ENCODE data around the gene RXFP1. TPM values are rescaled to one million over a fixed set of nuclear protein-coding genes. Genes with fewer than 3 reads are reported as not detected.
"Not testable (repeated sequence)": the region's sequence is repeated elsewhere in the genome, so short reads cannot be mapped to it uniquely, and the experiment has no call there.

The RXFP1 gene
- total RNA-seq, 1 donor from 2014 or later: not detected

DNA sequence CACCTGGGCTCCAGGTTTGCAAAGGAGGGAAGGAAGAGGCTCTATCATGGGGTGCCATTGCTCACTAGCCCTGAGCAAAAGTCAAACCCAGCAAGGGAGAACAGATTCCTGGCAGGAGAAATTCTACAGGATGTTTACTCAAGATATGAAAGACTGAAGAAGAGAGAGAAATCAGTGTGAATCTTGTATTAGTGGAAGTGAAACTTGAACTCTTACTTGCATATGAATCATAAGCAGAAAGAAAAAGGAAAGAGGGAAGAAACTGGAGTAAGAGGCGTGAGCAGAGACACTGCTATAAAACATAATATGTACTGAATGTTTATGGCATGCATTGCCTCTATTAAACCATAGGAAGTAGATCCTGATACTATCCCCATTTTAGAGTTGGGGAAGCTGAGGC, 89.1 kb downstream of the RXFP1 start:
- no peak for DNase-seq (ENCODE audit: low read depth in 2 of 2)

DNA sequence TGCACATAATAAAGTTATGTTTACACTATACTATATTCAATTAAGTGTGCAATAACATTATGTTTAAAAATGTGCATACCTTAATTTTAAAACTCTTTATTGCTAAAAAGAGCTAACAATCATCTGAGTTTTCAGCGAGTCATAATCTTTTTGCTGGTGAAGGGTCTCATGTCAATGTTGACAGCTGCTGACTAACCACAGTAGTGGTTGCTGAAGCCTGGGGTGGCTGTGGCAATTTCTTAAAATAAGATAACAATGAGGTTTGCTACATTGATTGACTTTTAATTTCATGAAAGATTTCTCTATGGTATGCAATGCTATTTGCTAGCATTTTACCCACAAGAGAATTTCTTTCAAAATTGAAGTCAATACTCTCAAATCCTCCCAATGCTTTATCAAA, 91.4 kb downstream of the RXFP1 start:
- no peak for DNase-seq (ENCODE audit: low read depth in 2 of 2)

DNA sequence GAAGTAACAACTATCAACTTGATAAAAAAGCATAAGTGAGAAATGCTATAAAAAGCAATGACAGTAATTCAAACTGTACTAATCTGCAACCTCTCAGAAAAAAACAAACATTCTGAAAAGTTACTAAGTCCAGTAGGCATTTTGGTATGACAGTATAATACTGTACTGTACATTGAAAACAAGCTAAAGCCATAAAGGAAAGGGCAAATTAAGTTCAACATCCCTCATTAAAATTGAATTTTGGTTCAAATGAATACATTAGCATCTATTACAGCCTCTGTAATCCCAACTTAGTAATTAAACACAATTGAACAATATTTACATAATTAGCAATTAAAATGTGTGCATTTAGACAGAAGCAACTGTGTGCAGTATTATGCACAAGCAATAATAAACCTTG, 96.3 kb downstream of the RXFP1 start:
- DNase-seq (ENCODE audit: low read depth in 2 of 2): no peak

DNA sequence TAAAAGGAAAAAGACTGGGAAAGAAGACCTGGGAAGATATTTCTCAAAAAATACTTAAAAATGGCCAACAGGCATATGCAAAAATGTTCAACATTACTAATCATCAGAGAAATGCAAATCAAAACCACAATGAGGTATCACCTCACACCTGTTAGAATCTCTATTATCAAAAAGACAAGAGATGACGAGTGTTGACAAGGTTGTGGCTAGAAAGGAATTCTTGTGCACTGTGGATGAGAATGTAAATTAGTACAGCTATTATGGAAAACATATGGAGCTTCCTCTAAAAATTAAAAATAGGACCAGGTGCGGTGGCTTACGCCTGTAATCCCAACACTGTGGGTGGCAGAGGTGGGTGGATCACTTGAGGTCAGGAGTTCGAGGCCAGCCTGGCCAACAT, 100.0 kb downstream of the RXFP1 start:
- no peak for DNase-seq (ENCODE audit: low read depth in 2 of 2)

DNA sequence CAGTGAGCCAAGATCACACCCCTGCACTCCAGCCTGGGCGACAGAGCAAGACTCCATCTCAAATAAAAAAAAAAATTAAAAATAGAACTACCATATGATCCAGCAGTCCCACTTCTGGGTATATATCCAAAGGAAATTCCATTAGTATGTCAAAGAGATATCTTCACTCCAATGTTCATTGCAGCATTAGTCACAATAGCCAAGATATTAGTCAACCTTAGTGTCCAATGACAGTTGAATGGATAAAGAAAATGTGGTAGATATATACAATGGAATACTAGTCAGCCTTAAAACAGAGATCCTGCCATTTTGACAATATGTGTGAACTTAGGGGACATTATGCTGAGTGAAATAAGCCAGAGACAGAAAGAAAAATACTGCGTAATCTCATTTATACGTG, 100.6 kb downstream of the RXFP1 start:
- no peak for DNase-seq (ENCODE audit: low read depth in 2 of 2)

DNA sequence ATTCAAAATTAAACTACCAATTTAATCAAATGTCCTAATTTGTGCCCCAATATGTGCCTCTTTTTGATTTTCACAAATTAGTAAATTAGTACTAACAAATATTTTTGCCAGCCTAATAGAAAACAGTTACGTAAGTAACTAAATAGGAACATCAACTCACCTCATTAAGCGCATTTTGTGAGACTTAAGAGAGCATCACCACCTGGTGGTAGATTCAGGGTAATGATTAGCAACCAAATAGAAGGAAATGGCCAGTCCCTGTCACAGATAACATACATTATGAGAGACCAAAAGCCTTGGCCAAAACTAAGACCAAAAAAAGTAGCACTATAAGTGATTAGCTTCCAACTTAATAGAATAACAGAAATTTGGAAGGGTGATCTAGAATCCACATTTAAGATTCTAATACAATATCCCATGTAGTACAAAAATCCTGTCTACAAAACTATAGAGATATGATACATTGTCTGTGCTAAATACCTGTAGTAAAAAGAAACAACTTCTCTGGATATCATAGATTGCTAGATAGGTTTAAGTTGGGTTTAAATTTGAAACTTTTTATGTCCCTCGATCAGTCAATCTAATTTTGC, 103.3 kb downstream of the RXFP1 start:
- peak; percentile 75 to 80 for DNase-seq (ENCODE audit: low read depth in 2 of 2)

DNA sequence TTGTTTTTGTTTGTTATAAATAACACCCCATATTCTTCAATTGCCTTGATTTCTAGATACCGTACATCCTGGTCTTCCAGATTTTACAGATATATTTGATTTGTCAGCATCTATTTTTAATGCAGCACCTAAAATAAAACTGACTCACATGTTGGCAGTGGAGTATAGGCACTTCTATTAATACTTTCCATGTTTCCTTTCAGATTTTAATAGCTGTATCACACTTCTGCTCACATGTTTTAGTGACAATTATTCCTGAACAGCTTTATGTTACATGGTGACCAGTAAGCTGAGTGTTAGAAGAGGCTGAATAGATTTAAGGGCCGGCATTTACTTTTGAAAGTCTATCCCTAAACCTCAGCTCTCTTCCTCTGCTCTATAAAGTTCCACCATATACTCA, 103.9 kb downstream of the RXFP1 start:
- no peak for DNase-seq (ENCODE audit: low read depth in 2 of 2)

DNA sequence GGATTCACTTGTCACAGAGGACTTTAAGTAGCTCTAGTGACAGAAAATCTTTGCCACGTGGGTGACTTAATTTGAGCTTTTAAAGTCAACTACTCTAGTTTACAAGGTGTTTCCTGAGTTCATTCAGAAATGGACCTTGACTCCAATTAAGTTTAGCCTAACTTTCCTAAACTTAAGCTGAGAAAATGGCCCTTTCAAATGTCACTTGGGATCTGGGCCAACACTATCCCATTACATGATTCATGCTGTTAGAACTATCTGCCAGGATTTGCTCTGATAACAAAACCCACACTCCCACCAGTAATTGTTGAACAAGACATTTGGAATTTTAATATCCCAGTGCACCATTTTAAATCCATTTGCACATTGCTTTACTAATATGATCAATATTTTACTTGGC, 109.2 kb downstream of the RXFP1 start:
- peak in 1 of 2 donors; percentile 4 for DNase-seq (ENCODE audit: low read depth in 2 of 2)

DNA sequence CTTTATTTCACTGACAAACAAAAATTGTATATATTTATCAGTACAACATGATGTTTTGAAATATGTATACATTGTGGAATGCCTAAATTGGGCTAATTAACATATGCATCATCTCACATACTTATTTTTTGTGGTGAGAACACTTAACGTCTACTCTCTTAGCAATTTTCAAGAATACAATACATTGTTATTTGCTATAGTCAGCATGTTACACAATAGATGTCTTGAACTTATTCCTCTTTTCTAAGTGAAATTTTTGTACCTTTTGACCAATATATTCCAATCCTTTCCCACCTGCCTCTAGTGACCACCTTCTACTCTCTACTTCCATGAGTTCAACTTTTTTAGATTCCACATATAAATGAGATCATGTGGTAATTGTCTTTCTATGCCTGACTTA, 114.9 kb downstream of the RXFP1 start:
- DNase-seq (ENCODE audit: low read depth in 2 of 2): no peak

DNA sequence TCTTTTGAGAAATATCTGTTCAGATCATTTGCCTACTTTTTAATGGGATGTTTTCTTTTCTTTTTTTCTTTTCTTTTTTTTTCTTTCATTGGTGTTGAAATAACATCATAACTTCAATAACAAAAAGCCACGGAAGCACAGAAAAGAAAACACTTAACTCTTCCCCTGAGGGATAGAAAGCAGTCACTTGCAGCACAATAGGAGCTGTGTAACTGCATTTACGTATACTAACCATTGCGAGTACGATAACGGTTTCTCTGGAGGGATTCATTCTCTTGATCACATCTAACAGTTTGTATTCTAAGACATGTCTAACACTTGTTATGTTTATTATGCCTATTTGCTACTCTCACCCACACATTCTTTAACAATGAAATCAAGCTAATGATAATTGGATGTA, 122.7 kb downstream of the RXFP1 start:
- DNase-seq (ENCODE audit: low read depth in 2 of 2): no peak

DNA sequence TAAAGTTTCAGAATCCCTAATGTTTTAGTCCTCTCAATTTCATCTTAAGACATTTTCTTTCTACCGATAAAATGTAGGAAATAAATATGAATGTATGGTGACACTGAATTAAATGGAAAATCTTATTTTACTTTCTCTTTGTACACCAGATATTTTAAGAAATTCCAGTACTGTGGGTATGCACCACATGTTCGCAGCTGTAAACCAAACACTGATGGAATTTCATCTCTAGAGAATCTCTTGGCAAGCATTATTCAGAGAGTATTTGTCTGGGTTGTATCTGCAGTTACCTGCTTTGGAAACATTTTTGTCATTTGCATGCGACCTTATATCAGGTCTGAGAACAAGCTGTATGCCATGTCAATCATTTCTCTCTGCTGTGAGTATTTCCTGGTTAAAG, 123.1 kb downstream of the RXFP1 start:
- no peak for DNase-seq (ENCODE audit: low read depth in 2 of 2)

DNA sequence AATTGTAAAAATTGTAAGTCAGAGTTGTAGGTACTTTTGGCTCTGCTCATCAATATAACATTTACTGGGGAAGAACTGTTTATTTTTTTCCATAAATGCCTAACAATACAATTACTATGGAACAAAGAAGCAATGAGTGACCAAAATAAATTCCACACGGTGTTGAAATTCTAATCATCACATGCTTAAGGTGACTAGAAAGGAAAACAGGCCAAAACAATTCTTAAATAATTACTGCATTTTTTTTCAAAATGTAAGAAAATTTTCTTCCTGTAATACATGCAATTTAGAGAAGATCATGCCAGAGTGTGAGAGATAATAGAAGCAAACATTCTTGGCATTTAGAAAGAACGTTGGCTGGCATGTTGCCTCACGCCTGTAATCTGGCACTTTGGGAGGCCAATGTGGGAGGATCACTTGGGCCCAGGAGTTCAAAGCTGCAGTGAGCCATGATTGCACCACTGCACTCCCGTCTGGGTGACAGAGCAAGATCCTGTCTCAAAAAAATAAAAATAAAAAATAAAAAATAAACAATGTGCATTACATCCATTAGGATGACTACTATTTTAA, 127.5 kb downstream of the RXFP1 start:
- no peak for DNase-seq (ENCODE audit: low read depth in 2 of 2)

DNA sequence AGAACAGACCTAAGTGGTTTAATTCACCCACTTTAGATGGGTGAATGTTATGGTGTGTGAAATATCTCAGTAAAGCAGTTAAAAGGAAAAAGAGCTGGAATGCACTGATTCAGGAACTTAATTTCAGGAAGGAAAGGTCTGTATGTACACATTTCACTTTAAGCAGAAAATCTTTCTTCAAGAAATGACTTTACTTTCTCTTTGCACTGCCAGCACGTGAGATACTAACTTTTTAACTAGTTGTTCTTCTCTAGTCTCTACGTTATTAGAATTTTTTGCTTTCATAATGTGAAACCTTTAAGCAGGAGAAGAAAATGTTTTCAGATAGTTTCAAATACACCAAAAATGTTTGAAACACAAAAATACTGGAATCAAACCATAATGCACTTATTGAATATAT, 131.2 kb downstream of the RXFP1 start:
- peak in 1 of 2 donors; percentile 1 for DNase-seq (ENCODE audit: low read depth in 2 of 2)

DNA sequence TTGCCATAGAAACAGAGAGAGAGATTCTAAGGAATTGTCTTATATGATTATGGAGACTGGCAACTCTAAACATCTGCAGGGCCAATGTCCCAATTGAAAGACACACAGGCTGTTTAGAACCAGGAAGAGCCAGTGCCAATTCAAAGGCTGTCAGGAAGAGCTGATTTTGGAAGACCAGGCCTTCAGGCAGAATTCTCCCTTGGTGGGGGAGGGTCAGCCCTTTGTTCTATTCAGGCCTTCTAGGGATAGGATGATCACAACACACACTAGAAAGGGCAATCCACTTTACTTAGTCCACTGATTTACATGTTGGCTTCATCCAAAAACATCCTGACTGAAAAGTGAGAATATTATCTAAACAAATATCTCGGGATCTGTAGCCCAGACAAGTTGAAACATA, 134.8 kb downstream of the RXFP1 start:
- no peak for DNase-seq (ENCODE audit: low read depth in 2 of 2)

DNA sequence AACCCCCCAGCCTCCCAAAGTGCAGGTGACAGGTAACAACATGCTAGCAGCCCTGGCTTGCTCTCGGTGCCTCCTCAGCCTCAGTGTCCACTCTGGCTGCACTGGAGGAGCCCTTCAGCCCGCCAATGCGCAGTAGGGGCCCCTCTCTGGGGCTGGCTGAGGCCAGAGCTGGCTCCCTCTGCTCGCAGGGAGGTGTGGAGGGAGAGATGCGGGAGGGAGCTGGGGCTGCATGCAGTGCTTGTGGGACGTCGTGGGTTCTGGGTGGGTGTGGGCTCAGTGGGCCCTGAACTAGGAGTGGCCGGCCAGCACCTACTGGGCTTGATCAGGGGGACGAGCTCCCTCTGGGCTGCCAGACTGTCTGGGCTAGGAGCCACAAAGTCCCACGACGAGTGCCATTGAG, 135.6 kb downstream of the RXFP1 start:
- no peak for DNase-seq (ENCODE audit: low read depth in 2 of 2)

DNA sequence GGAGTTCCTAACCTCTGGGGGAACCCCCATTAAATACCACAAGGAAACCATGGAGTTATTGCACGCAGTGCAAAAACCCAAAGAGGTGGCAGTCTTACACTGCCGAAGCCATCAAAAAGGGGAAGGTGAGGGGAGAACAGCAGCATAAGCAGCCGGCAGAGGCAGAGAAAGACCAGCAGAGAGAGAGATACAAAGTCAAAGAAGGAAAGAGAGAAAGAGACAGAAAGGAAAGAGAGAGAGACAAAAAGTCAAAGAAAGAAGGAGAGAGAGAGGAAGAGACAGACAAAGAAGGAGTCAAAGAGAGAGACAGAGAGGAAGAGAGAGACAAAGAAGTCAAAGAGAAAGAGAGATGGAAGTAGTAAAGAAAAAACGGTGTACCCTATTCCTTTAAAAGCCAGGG, 141.6 kb downstream of the RXFP1 start:
- DNase-seq (ENCODE audit: low read depth in 2 of 2): not testable (repeated sequence)

DNA sequence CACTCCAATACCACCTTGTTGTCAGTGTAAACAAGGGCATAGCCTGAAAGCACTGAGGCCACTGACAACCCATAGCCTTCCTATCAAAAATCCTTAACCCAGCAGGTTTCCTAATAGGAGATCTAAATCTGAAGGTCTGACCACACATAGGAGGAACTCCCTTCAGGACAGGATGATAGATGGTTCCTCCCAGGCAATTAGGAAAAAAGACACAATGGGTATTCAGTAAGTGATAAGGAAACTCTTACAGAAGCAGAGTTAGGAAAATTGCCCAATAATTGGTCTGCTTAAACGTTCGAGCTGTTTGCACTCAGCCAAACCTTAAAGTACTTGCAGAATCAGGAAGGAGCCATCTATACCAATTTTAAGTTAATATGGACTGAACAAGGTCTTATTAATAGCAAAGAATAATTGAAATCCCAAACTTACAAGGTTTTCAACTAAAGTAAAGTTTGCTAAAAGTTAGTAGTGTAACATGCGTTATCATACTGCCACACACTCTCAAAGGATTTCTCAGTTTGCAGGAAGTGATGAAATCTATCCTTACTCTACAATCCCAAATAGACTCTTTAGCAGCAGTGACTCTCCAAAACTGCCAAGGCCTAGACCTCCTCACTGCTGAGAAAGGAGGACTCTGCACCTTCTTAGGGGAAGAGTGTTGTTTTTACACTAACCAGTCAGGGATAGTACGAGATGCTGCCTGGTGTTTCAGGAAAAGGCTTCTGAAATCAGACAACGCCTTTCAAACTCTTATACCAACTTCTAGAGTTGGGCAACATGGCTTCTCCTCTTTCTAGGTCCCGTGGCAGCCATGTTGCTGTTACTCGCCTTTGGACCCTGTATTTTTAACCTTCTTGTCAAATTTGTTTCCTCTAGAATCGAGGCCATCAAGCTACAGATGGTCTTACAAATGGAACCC, 142.3 kb downstream of the RXFP1 start:
- DNase-seq (ENCODE audit: low read depth in 2 of 2): not testable (repeated sequence)

DNA sequence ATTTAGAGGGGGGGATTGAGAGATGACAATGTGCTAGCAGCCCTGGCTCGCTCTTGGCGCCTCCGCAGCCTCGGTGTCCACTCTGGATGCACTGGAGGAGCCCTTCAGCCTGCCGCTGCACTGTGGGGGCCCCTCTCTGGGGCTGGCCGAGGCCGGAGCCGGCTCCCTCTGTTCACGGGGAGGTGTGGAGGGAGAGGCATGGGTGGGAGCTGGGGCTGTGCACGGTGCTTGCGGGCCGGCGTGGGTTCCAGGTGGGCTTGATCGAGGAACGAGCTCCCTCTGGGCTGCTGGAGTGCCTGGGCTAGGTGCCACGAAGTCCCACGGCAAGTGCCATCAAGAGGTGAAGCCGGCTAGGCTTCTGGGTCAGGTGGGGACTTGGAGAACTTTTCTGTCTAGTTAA, 143.1 kb downstream of the RXFP1 start:
- no peak for DNase-seq (ENCODE audit: low read depth in 2 of 2)

DNA sequence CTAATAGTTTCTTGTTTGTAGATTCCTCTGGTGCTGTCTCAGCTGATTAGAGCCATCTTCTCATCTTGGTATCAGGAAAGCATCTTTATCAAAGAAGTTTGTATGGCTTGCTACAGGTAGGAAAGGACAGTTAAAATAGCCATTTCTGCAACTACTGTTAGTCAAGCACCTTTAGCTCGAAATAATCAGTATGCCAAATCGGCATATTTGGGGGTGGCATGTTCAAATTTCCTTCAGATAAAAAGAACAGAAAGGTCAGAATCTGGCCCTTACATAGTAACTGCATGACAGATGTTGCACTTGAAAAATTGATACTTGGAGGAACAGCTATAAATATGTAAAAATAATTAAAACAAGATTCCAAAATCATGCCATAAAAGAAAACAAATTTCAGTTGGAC, 145.2 kb downstream of the RXFP1 start:
- no peak for DNase-seq (ENCODE audit: low read depth in 2 of 2)

DNA sequence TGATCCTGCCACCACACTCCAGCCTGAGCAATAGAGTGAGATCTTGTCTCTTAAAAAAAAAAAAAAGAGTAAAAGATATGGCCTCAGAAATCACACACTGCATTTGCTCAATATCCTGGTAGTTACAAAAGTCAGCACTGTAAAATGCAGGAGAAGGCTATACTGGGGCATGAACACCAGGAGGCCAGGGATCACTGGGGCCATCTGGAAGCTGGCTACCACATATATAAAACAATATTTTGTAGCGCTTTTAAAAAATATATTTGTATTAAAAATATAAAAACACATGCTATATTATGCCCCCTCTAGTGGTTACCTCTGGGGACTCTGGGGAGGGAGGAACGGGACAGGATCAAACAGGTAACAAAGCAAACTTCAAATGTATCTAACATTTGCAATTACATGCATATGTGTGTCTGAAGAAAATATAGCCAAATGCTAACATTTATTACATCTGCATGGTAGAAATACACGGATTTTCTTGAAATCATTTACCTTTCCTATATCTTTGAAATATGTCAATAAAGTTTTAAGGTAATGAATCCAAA, 146.0 kb downstream of the RXFP1 start:
- DNase-seq (ENCODE audit: low read depth in 2 of 2): peak; percentile 3 to 57

DNA sequence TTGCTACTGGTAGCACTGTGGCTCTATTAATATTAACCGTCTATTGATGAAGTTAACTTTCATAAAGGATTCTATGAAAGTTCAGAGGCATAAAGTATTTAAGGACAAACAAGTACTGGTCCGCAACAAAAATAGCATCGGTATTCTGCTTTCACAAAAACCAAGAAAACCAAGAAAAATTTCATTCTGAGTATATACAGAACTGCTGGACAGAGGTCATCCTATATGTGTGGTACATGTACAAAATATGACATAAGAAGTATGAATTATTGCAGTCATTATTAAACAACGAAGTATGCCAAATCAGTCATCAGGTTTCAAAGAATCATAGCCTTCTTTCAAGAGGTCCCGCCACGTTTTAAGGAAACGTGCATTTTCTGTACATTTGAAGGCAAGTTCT, 147.6 kb downstream of the RXFP1 start:
- DNase-seq (ENCODE audit: low read depth in 2 of 2): no peak

DNA sequence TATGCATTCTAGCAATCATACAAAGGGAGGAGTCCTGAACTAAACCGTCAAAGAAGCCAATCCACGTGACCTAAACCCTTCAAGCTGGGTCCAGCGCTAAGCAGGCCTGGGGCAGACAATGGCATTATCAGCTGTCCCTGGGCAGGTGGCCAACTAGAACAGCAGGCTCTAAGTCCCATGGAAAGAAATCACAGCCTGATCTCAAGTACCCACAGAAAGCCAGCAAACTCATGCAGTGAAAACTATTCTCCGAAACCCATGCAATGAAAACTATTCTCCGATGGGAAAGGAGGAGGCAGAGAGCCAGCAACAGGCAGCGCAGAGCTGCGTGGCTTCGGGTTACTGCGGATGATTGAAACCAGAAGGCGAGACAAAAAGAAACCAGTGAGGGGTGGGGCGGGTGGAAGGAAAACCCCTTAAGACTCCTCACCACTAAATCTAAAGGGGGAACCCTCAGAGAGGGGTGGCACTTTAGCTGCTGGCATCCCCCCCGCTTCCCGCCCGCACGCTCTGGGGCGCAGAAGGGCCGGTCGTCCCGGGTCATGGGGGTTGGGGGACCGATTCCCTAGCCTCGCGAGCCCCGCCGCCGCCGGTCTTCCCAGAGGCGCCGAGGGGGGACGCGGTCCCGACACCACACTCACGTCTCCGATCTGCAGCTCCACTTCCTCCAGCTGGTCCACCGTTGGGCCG, 149.4 kb downstream of the RXFP1 start:
- DNase-seq (ENCODE audit: low read depth in 2 of 2): peak; percentile 56 to 82
